ENCODE measurements around the gene BCL2L12.
"Not testable (repeated sequence)": the region's sequence is repeated elsewhere in the genome, so short reads cannot be mapped to it uniquely, and the experiment has no call there.

DNA sequence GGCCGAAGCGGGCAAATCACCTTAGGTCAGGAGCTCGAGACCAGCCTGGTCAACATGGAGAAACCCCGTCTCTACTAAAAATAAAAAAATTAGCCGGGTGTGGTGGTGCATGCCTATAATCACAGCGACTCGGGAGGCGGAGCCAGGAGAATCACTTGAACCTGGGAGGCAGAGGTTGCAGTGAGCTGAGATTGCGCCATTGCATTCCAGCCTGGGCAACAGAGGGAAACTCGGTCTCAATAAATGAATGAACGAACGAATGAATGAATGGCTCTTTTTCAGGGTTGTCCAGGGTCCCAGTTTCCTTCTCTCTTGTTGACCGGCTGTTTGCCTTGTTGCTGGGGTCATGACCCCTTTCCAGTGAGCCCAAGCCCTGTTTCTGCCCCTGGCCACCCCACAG is 47.9 kb upstream of the BCL2L12 start:
- TF ChIP-seq, protein P1, sequence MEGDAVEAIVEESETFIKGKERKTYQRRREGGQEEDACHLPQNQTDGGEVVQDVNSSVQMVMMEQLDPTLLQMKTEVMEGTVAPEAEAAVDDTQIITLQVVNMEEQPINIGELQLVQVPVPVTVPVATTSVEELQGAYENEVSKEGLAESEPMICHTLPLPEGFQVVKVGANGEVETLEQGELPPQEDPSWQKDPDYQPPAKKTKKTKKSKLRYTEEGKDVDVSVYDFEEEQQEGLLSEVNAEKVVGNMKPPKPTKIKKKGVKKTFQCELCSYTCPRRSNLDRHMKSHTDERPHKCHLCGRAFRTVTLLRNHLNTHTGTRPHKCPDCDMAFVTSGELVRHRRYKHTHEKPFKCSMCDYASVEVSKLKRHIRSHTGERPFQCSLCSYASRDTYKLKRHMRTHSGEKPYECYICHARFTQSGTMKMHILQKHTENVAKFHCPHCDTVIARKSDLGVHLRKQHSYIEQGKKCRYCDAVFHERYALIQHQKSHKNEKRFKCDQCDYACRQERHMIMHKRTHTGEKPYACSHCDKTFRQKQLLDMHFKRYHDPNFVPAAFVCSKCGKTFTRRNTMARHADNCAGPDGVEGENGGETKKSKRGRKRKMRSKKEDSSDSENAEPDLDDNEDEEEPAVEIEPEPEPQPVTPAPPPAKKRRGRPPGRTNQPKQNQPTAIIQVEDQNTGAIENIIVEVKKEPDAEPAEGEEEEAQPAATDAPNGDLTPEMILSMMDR (IDR thresholded peaks at IDR 0.05; ENCODE audit: insufficient read depth, low read length, poor library complexity, severe bottlenecking), result not testable (repeated sequence)
- not testable (repeated sequence) for TF ChIP-seq EZH2phosphoT487 (conservative IDR thresholded peaks at IDR 0.05; ENCODE audit: low read length)
